B cell (primary cell): Measurements from ENCODE around the gene ELAVL2. TPM values are rescaled to one million over a fixed set of nuclear protein-coding genes. Genes with fewer than 3 reads are reported as not detected.

Experiments
- ATAC-seq: fragments of 200-7000 bp; cut with Tn5 transposase; one replicate; pipeline ENCODE4 v1.10.0; 2021; ENCODE audit warnings: low read depth, mild to moderate bottlenecking, moderate number of reproducible peaks, moderate library complexity
- CTCF ChIA-PET: fragments of 350-600 bp; sonication (Branson Sonifier 250); formaldehyde crosslinking; loops from one replicate; lab custom pipeline; 2021; ENCODE audit warnings: antibody characterized with exemption, inconsistent platforms; lab: Charles Lee
- POLR2A ChIA-PET: fragments of 350-600 bp; sonication (Branson Sonifier 250); formaldehyde crosslinking; loops from one replicate; lab custom pipeline; 2021; ENCODE audit warnings: antibody characterized with exemption; lab: Charles Lee
- DNase-seq: peaks from one replicate; pipeline ENCODE4 v3.0.0; 2013
- H2AFZ ChIP-seq: 2 replicates; pipeline ENCODE4 v1.6.1; 2012; ENCODE audit warnings: mild to moderate bottlenecking, low read depth, low read length; ENCODE audit not compliant: insufficient read depth, poor library complexity, severe bottlenecking
- H3K27ac ChIP-seq, 2 donors: 1 replicate in 1 of 2; 2 replicates in 1 of 2; pipeline ENCODE4 v1.5.1; 2012 to 2013; ENCODE audit warnings: low read length in 2 of 2, mild to moderate bottlenecking in 2 of 2, moderate library complexity in 1 of 2
- H3K27me3 ChIP-seq, 4 experiments: fragments of 200-600 bp in 1 of 4; sonication (generic) in 1 of 4; replicated peaks in 1 of 4; 1 replicate in 2 of 4; 2 replicates in 2 of 4; pipeline versions ENCODE4 v1.6.1 to v1.7.0; 2013 to 2016; ENCODE audit warnings: low read length in 3 of 4, mild to moderate bottlenecking in 2 of 4, mixed read lengths in 1 of 4, moderate library complexity in 1 of 4; ENCODE audit not compliant: insufficient read depth in 4 of 4, control insufficient read depth in 3 of 4; ENCODE audit errors: control extremely low read depth in 1 of 4
- H3K36me3 ChIP-seq, 2 experiments: replicated peaks in 1 of 2; 1 replicate in 1 of 2; 2 replicates in 1 of 2; pipeline versions ENCODE4 v1.6.1 to v1.7.1; 2013; ENCODE audit warnings: low read length in 1 of 2; ENCODE audit not compliant: insufficient read depth in 2 of 2, control insufficient read depth in 1 of 2; ENCODE audit errors: control extremely low read depth in 1 of 2, extremely low read depth in 1 of 2
- H3K4me1 ChIP-seq, 2 donors: fragments of 200-600 bp in 1 of 2; sonication (generic) in 1 of 2; 1 replicate in 1 of 2; 2 replicates in 1 of 2; pipeline versions ENCODE4 v1.5.1 to v1.6.1; 2013 to 2017; ENCODE audit warnings: low read length in 2 of 2; ENCODE audit not compliant: control insufficient read depth in 2 of 2, insufficient read depth in 2 of 2
- H3K4me2 ChIP-seq: replicated peaks from 2 replicates; pipeline ENCODE3; 2012; ENCODE audit warnings: mild to moderate bottlenecking, low read depth, low read length; ENCODE audit not compliant: poor library complexity, severe bottlenecking
- H3K4me3 ChIP-seq, 5 experiments: fragments of 200-600 bp in 1 of 5; sonication (generic) in 1 of 5; 1 replicate in 3 of 5; 2 replicates in 2 of 5; pipeline versions ENCODE4 v1.5.1 to v1.7.0; 2011 to 2016; ENCODE audit warnings: low read length in 4 of 5, mild to moderate bottlenecking in 4 of 5, low read depth in 2 of 5, control low read depth in 1 of 5, moderate library complexity in 1 of 5; ENCODE audit not compliant: insufficient read depth in 1 of 5; ENCODE audit errors: control extremely low read depth in 1 of 5, extremely low read depth in 1 of 5
- H3K79me2 ChIP-seq: fragments of 200-600 bp; sonication (generic); one replicate; pipeline ENCODE4 v1.6.0; 2016; ENCODE audit warnings: low read length; ENCODE audit not compliant: control insufficient read depth, insufficient read depth
- H3K9ac ChIP-seq: fragments of 200-600 bp; sonication (generic); 2 replicates; pipeline ENCODE4 v1.6.1; 2017; ENCODE audit warnings: mild to moderate bottlenecking, low read length, moderate library complexity
- H3K9me3 ChIP-seq, 3 donors: one replicate each; pipeline versions ENCODE4 v1.6.1 to v1.7.1; 2013; ENCODE audit warnings: low read length in 2 of 3; ENCODE audit not compliant: control insufficient read depth in 2 of 3, insufficient read depth in 1 of 3; ENCODE audit errors: control extremely low read depth in 1 of 3
- H4K20me1 ChIP-seq: 2 replicates; pipeline ENCODE4 v1.6.0; 2012; ENCODE audit warnings: mild to moderate bottlenecking, low read length; ENCODE audit not compliant: insufficient read depth, control insufficient read depth, poor library complexity, severe bottlenecking
- H3K27ac Mint-ChIP-seq: one replicate; pipeline ENCODE4 v1.8.0; 2021; ENCODE audit warnings: mixed read lengths
- H3K27me3 Mint-ChIP-seq: one replicate; pipeline ENCODE4 v1.8.0; 2021; ENCODE audit warnings: mixed read lengths
- H3K4me1 Mint-ChIP-seq: one replicate; pipeline ENCODE4 v1.8.0; 2021; ENCODE audit warnings: mixed read lengths
- H3K4me3 Mint-ChIP-seq: one replicate; pipeline ENCODE4 v1.8.0; 2021; ENCODE audit warnings: mixed read lengths
- H3K9me3 Mint-ChIP-seq: one replicate; pipeline ENCODE4 v1.8.0; 2022; ENCODE audit warnings: mixed read lengths; ENCODE audit not compliant: insufficient read depth
- EZH2 ChIP-seq: IDR thresholded peaks from 2 replicates; pipeline ENCODE4 v1.6.1; 2012; ENCODE audit warnings: borderline replicate concordance, low read depth, mild to moderate bottlenecking, moderate library complexity, low read length; ENCODE audit not compliant: insufficient read depth, poor library complexity, severe bottlenecking
- WGBS: methylation state at CpG from one replicate; pipeline ENCODE4 v1.1.5; 2013; ENCODE audit warnings: missing lambda C conversion rate; ENCODE audit not compliant: insufficient coverage; 5-methylcytosine and 5-hydroxymethylcytosine counted together
- intact Hi-C: fragments of 100-400 bp; cut with micrococcal nuclease; formaldehyde crosslinking; loops from one replicate; pipeline ENCODE4 v1.10.0; 2022
- polyA plus RNA-seq: library from polyadenylated mRNA; depleted of rRNA; stranded (reverse); fragments of >200 nt; gene quantifications from 2 replicates; pipeline ENCODE4 v1.2.3, GENCODE V29; 2012
- total RNA-seq, 2 donors: library from RNA; stranded (reverse); fragments of 120-200 nt in 1 of 2; gene quantifications; 1 replicate in 1 of 2; 2 replicates in 1 of 2; pipeline versions ENCODE4 v1.2.3 to v1.2.4, GENCODE V29; 2013 to 2022
- TF ChIP-seq, protein P1 (sequence below): fragments of 200-600 bp; IDR thresholded peaks from one replicate; pipeline ENCODE4 v1.8.0; 2022; ENCODE audit warnings: antibody characterized with exemption, mild to moderate bottlenecking

Gene ELAVL2
- total and polyA plus RNA-seq, 2 donors (not counting 1 experiment from before 2014, with no cell fraction given), result not detected

GRCh38 chr9:23733495-23734078 is 92.5 kb downstream of the ELAVL2 start:
- H3K4me3 ChIP-seq, result no peak overlapping the region
- H3K27ac ChIP-seq, result no peak overlapping the region
- no peaks in the 10 kb centered on the region for H3K27me3 ChIP-seq
- intact Hi-C loops, result no loop called here
- no peak for DNase-seq
- Mint-ChIP-seq H3K9me3 (no peaks in the 10 kb centered on the region), H3K27ac (no peak overlapping the region), H3K4me3 (no peak overlapping the region), H3K27me3 (no peaks in the 10 kb centered on the region), H3K4me1 (no peaks in the 10 kb centered on the region)
- ATAC-seq, result no peak
- WGBS, result no CpG with 5 or more reads among the region's 2 CpGs
- no peaks in the 10 kb centered on the region for H3K9me3 ChIP-seq
- TF ChIP-seq, protein P1, sequence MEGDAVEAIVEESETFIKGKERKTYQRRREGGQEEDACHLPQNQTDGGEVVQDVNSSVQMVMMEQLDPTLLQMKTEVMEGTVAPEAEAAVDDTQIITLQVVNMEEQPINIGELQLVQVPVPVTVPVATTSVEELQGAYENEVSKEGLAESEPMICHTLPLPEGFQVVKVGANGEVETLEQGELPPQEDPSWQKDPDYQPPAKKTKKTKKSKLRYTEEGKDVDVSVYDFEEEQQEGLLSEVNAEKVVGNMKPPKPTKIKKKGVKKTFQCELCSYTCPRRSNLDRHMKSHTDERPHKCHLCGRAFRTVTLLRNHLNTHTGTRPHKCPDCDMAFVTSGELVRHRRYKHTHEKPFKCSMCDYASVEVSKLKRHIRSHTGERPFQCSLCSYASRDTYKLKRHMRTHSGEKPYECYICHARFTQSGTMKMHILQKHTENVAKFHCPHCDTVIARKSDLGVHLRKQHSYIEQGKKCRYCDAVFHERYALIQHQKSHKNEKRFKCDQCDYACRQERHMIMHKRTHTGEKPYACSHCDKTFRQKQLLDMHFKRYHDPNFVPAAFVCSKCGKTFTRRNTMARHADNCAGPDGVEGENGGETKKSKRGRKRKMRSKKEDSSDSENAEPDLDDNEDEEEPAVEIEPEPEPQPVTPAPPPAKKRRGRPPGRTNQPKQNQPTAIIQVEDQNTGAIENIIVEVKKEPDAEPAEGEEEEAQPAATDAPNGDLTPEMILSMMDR, result no peak
- no peak for TF ChIP-seq EZH2
- no peaks in the 10 kb centered on the region for H3K36me3 ChIP-seq
- CTCF ChIA-PET, result no interaction called here
- H2AFZ ChIP-seq, result no peak overlapping the region
- no peaks in the 10 kb centered on the region for H3K4me1 ChIP-seq
- no peaks in the 10 kb centered on the region for H4K20me1 ChIP-seq
- no peak overlapping the region for H3K4me2 ChIP-seq
- no peaks in the 10 kb centered on the region for H3K79me2 ChIP-seq
- POLR2A ChIA-PET, result no interaction called here
- H3K9ac ChIP-seq, result no peak overlapping the region

GRCh38 chr9:23731353-23731752 is 94.7 kb downstream of the ELAVL2 start:
- no peak for DNase-seq

More at GRCh38 chr9:23731353-23731752, 94.7 kb downstream of the ELAVL2 start:
- WGBS, result no CpG with 5 or more reads among the region's 3 CpGs
- no peak overlapping the region for H3K4me3 ChIP-seq
- intact Hi-C loops, result no loop called here
- no peak overlapping the region for H3K27ac Mint-ChIP-seq
- ChIA-PET POLR2A (no interaction called here), CTCF (no interaction called here)
- H3K27me3 Mint-ChIP-seq, result no peaks in the 10 kb centered on the region
- no peaks in the 10 kb centered on the region for H3K9me3 ChIP-seq
- H3K9ac ChIP-seq, result no peak overlapping the region
- no peaks in the 10 kb centered on the region for H3K4me1 ChIP-seq
- H3K4me1 Mint-ChIP-seq, result no peaks in the 10 kb centered on the region
- no peaks in the 10 kb centered on the region for H4K20me1 ChIP-seq
- H2AFZ ChIP-seq, result no peak overlapping the region
- H3K79me2 ChIP-seq, result no peaks in the 10 kb centered on the region
- TF ChIP-seq, protein P1, result no peak
- no peak for TF ChIP-seq EZH2
- H3K36me3 ChIP-seq, result no peaks in the 10 kb centered on the region
- ATAC-seq, result no peak
- no peaks in the 10 kb centered on the region for H3K27me3 ChIP-seq
- no peaks in the 10 kb centered on the region for H3K9me3 Mint-ChIP-seq
- H3K4me3 Mint-ChIP-seq, result no peak overlapping the region
- no peak overlapping the region for H3K4me2 ChIP-seq
- H3K27ac ChIP-seq, result no peak overlapping the region
